HG03108 (cell line): Measurements from ENCODE around the gene CCR9.

Experiments
- ATAC-seq: cut with Tn5 transposase; IDR thresholded peaks from one replicate; pipeline ENCODE4 v1.9.1; 2021; ENCODE audit warnings: moderate library complexity; ENCODE audit not compliant: unreplicated experiment

CCR9 gene

GRCh38 chr3:45951946-45952345 lies 65.6 kb downstream of the CCR9 start:
- no peak for ATAC-seq

- ATAC-seq, result no peak
Observed at GRCh38 chr3:45952456-45952855, 66.1 kb downstream of the CCR9 start.
